ENCODE results near the gene CNTLN.
"Not testable (repeated sequence)": the region's sequence is repeated elsewhere in the genome, so short reads cannot be mapped to it uniquely, and the experiment has no call there.

The CNTLN gene

GRCh38 chr9:17269799-17270198, 135.0 kb downstream of the CNTLN start:
- H2BK5ac ChIP-seq (ENCODE audit: low read depth, low read length, poor library complexity), result no peak overlapping the region
- H3K4me1 ChIP-seq (ENCODE audit: control insufficient read depth in 1 of 2, insufficient read depth in 2 of 2, low read length in 2 of 2), result peaks cover 0 to 2% of the 10 kb centered on the region in 2 experiments
- no peaks in the 10 kb centered on the region for H3K79me2 ChIP-seq (ENCODE audit: control insufficient read depth, insufficient read depth, low read length, poor library complexity)
- H3K9ac ChIP-seq (ENCODE audit: low read length), result no peak overlapping the region
- H4K91ac ChIP-seq (ENCODE audit: low read depth, low read length), result no peak overlapping the region
- no peak overlapping the region for H3K14ac ChIP-seq (ENCODE audit: low read length)
- no peak overlapping the region for H2AK5ac ChIP-seq (ENCODE audit: low read length)
- H3K27ac ChIP-seq (ENCODE audit: low read depth, low read length), result no peak overlapping the region
- H2AFZ ChIP-seq (ENCODE audit: insufficient read depth, low read length, poor library complexity), result no peak overlapping the region
- DNase-seq, result no peak
- H3K36me3 ChIP-seq (ENCODE audit: control insufficient read depth in 1 of 2, insufficient read depth in 2 of 2, low read length in 2 of 2), result no peaks in the 10 kb centered on the region
- no peak overlapping the region for H4K12ac ChIP-seq (ENCODE audit: low read depth, low read length)
- no peak overlapping the region for H3K4me3 ChIP-seq (ENCODE audit: low read depth, low read length)
- no peaks in the 10 kb centered on the region for H3K9me3 ChIP-seq (ENCODE audit: insufficient read depth, low read depth, low read length)
- no peak overlapping the region for H2BK12ac ChIP-seq (ENCODE audit: low read length)
- no peak overlapping the region for H2BK120ac ChIP-seq (ENCODE audit: insufficient read depth, low read length, poor library complexity)
- no peak overlapping the region for H3K23ac ChIP-seq (ENCODE audit: low read length)
- no peak overlapping the region for H3K18ac ChIP-seq (ENCODE audit: low read length)
- H3K4ac ChIP-seq (ENCODE audit: low read depth, low read length), result no peak overlapping the region
- no peak overlapping the region for H4K8ac ChIP-seq (ENCODE audit: low read depth, low read length)
- peaks cover 2% of the 10 kb centered on the region for H3K79me1 ChIP-seq (ENCODE audit: low read length)
- H3K4me2 ChIP-seq (ENCODE audit: low read length), result no peak overlapping the region
- H3K27me3 ChIP-seq (ENCODE audit: insufficient read depth, low read length), result no peaks in the 10 kb centered on the region

GRCh38 chr9:17272536-17272935, 137.7 kb downstream of the CNTLN start:
- Histone ChIP-seq H3K23ac (ENCODE audit: low read length) (no peak overlapping the region), H2BK12ac (ENCODE audit: low read length) (no peak overlapping the region), H4K8ac (ENCODE audit: low read depth, low read length) (no peak overlapping the region), H3K27ac (ENCODE audit: low read depth, low read length) (no peak overlapping the region), H2AFZ (ENCODE audit: insufficient read depth, low read length, poor library complexity) (no peak overlapping the region), H3K79me2 (ENCODE audit: control insufficient read depth, insufficient read depth, low read length, poor library complexity) (no peaks in the 10 kb centered on the region), H3K4me2 (ENCODE audit: low read length) (no peak overlapping the region), H3K36me3 (ENCODE audit: control insufficient read depth in 1 of 2, insufficient read depth in 2 of 2, low read length in 2 of 2) (no peaks in the 10 kb centered on the region), H3K9me3 (ENCODE audit: insufficient read depth, low read depth, low read length) (no peaks in the 10 kb centered on the region), H3K4ac (ENCODE audit: low read depth, low read length) (no peak overlapping the region), H3K9ac (ENCODE audit: low read length) (no peak overlapping the region), H4K91ac (ENCODE audit: low read depth, low read length) (no peak overlapping the region), H2AK5ac (ENCODE audit: low read length) (no peak overlapping the region), H3K18ac (ENCODE audit: low read length) (no peak overlapping the region), H3K4me3 (ENCODE audit: low read depth, low read length) (no peak overlapping the region), H4K12ac (ENCODE audit: low read depth, low read length) (no peak overlapping the region), H3K14ac (ENCODE audit: low read length) (no peak overlapping the region), H3K27me3 (ENCODE audit: insufficient read depth, low read length) (no peaks in the 10 kb centered on the region), H2BK5ac (ENCODE audit: low read depth, low read length, poor library complexity) (no peak overlapping the region), H2BK120ac (ENCODE audit: insufficient read depth, low read length, poor library complexity) (no peak overlapping the region), H3K79me1 (ENCODE audit: low read length) (peaks cover 2% of the 10 kb centered on the region), H3K4me1 (ENCODE audit: control insufficient read depth in 1 of 2, insufficient read depth in 2 of 2, low read length in 2 of 2) (peaks cover 0 to 2% of the 10 kb centered on the region in 2 experiments)
- no peak for DNase-seq

DNA sequence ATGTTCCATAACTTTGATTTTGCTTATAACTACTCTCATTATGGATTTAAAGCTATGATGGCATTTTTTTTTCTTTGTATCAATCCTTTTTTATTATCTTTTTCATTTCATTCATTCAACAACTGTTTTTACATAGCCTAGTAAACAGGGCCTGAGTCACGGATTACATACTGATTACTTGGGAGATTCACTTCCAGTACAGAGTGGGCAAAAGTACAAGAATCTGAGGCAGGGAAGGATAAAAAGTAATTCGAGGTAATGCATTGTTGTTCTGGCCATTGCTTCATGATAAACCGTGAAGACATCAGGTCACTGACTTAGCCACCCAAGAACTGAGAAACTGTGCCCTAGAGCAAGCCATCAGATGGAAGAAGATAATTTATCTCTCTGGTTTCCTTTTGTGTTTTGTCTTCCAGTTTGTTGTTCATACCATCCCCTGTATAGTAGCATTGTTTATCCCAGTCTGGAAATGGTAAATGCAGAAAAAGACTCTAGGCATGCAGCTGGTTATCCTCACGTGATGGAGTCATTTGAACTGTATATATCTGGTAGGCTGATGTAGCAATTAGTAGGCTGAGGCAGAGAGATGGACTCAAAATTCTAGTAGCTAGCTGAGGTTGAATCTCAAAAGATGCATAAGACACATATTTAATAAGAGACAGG, 145.6 kb downstream of the CNTLN start:
- no peak overlapping the region for H3K23ac ChIP-seq (ENCODE audit: low read length)
- H4K91ac ChIP-seq (ENCODE audit: low read depth, low read length), result no peak overlapping the region
- no peaks in the 10 kb centered on the region for H3K36me3 ChIP-seq (ENCODE audit: control insufficient read depth in 1 of 2, insufficient read depth in 2 of 2, low read length in 2 of 2)
- H2BK120ac ChIP-seq (ENCODE audit: insufficient read depth, low read length, poor library complexity), result no peak overlapping the region
- no peaks in the 10 kb centered on the region for H3K4me1 ChIP-seq (ENCODE audit: control insufficient read depth in 1 of 2, insufficient read depth in 2 of 2, low read length in 2 of 2)
- no peak overlapping the region for H3K18ac ChIP-seq (ENCODE audit: low read length)
- no peak overlapping the region for H2BK12ac ChIP-seq (ENCODE audit: low read length)
- H3K79me1 ChIP-seq (ENCODE audit: low read length), result no peaks in the 10 kb centered on the region
- no peak overlapping the region for H3K27ac ChIP-seq (ENCODE audit: low read depth, low read length)
- no peak overlapping the region for H2BK5ac ChIP-seq (ENCODE audit: low read depth, low read length, poor library complexity)
- no peak for DNase-seq
- no peak overlapping the region for H3K14ac ChIP-seq (ENCODE audit: low read length)
- H3K27me3 ChIP-seq (ENCODE audit: insufficient read depth, low read length), result no peaks in the 10 kb centered on the region
- no peak overlapping the region for H4K12ac ChIP-seq (ENCODE audit: low read depth, low read length)
- no peak overlapping the region for H2AK5ac ChIP-seq (ENCODE audit: low read length)
- H3K9ac ChIP-seq (ENCODE audit: low read length), result no peak overlapping the region
- H2AFZ ChIP-seq (ENCODE audit: insufficient read depth, low read length, poor library complexity), result no peak overlapping the region
- H3K79me2 ChIP-seq (ENCODE audit: control insufficient read depth, insufficient read depth, low read length, poor library complexity), result no peaks in the 10 kb centered on the region
- no peak overlapping the region for H3K4ac ChIP-seq (ENCODE audit: low read depth, low read length)
- H3K4me3 ChIP-seq (ENCODE audit: low read depth, low read length), result no peak overlapping the region
- no peak overlapping the region for H3K4me2 ChIP-seq (ENCODE audit: low read length)
- WGBS (ENCODE audit: extremely low coverage, insufficient coverage, insufficient read length), result no CpG with 5 or more reads among the region's 4 CpGs
- no peaks in the 10 kb centered on the region for H3K9me3 ChIP-seq (ENCODE audit: insufficient read depth, low read depth, low read length)
- H4K8ac ChIP-seq (ENCODE audit: low read depth, low read length), result no peak overlapping the region

DNA sequence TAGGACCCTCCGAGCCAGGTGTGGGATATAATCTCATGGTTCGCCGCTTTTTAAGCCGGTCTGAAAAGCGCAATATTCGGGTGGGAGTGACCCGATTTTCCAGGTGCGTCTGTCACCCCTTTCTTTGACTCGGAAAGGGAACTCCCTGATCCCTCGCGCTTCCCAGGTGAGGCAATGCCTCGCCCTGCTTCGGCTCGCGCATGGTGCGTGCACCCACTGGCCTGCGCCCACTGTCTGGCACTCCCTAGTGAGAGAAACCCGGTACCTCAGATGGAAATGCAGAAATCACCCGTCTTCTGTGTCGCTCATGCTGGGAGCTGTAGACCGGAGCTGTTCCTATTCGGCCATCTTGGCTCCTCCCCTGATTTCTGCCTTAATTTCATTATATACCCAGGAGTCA, 155.8 kb downstream of the CNTLN start:
- not testable (repeated sequence) for H3K4ac ChIP-seq (ENCODE audit: low read depth, low read length); H4K91ac ChIP-seq (ENCODE audit: low read depth, low read length); H3K9me3 ChIP-seq (ENCODE audit: insufficient read depth, low read depth, low read length); H3K4me2 ChIP-seq (ENCODE audit: low read length); H3K79me1 ChIP-seq (ENCODE audit: low read length); DNase-seq; H3K18ac ChIP-seq (ENCODE audit: low read length); H2AK5ac ChIP-seq (ENCODE audit: low read length); H2BK5ac ChIP-seq (ENCODE audit: low read depth, low read length, poor library complexity); H3K4me3 ChIP-seq (ENCODE audit: low read depth, low read length); H3K4me1 ChIP-seq (ENCODE audit: control insufficient read depth in 1 of 2, insufficient read depth in 2 of 2, low read length in 2 of 2); H4K8ac ChIP-seq (ENCODE audit: low read depth, low read length); H3K27ac ChIP-seq (ENCODE audit: low read depth, low read length); H4K12ac ChIP-seq (ENCODE audit: low read depth, low read length); H2BK12ac ChIP-seq (ENCODE audit: low read length); H3K23ac ChIP-seq (ENCODE audit: low read length); H3K36me3 ChIP-seq (ENCODE audit: control insufficient read depth in 1 of 2, insufficient read depth in 2 of 2, low read length in 2 of 2); H3K79me2 ChIP-seq (ENCODE audit: control insufficient read depth, insufficient read depth, low read length, poor library complexity); H3K14ac ChIP-seq (ENCODE audit: low read length); H2AFZ ChIP-seq (ENCODE audit: insufficient read depth, low read length, poor library complexity); H2BK120ac ChIP-seq (ENCODE audit: insufficient read depth, low read length, poor library complexity); H3K27me3 ChIP-seq (ENCODE audit: insufficient read depth, low read length); H3K9ac ChIP-seq (ENCODE audit: low read length)
- WGBS (ENCODE audit: extremely low coverage, insufficient coverage, insufficient read length), result no CpG with 5 or more reads among the region's 22 CpGs
